Caco-2 (cell line): ENCODE measurements around the gene AMZ2. TPM values are rescaled to one million over a fixed set of nuclear protein-coding genes. Genes with fewer than 3 reads are reported as not detected.
"Not testable (repeated sequence)": the region's sequence is repeated elsewhere in the genome, so short reads cannot be mapped to it uniquely, and the experiment has no call there.

ENCODE experiments used
- BruUV-seq: library from RNA; stranded (reverse); fragments of 400-500 nt; replicated peaks from 2 replicates; lab custom pipeline; 2021; lab: Mats Ljungman, UMichigan
- CTCF ChIA-PET: fragments of 300-600 bp; sonication (Branson Sonifier 250); formaldehyde crosslinking; loops from one replicate; lab custom pipeline; 2022; ENCODE audit warnings: antibody characterized with exemption; lab: Charles Lee
- POLR2A ChIA-PET: fragments of 300-600 bp; sonication (Branson Sonifier 250); formaldehyde crosslinking; loops from one replicate; lab custom pipeline; 2022; ENCODE audit warnings: antibody characterized with exemption; lab: Charles Lee
- DNase-seq, 2 experiments: peaks; one replicate each; pipeline versions ENCODE4 v3.0.0 to v3.0.0-alpha.2; 2020 to 2022
- H3K27me3 ChIP-seq: replicated peaks from 2 replicates; pipeline ENCODE4 v1.6.0; 2011; ENCODE audit warnings: low read length; ENCODE audit not compliant: control insufficient read depth, insufficient read depth
- H3K36me3 ChIP-seq: 2 replicates; pipeline ENCODE4 v1.5.1; 2011; ENCODE audit warnings: low read length; ENCODE audit not compliant: control insufficient read depth, insufficient read depth
- H3K4me1 ChIP-seq: fragments of 250-450 bp; sonication (Bioruptor Pico); 2 replicates; pipeline ENCODE4 v1.5.1; 2020; ENCODE audit warnings: mild to moderate bottlenecking
- H3K4me3 ChIP-seq: 2 replicates; pipeline ENCODE4 v1.5.1; 2011; ENCODE audit warnings: low read depth, mild to moderate bottlenecking, control low read depth, low read length
- H3K9me3 ChIP-seq: fragments of 250-450 bp; sonication (Bioruptor Pico); 2 replicates; pipeline ENCODE4 v1.5.1; 2020; ENCODE audit warnings: mild to moderate bottlenecking, moderate library complexity
- H3K27ac Mint-ChIP-seq: one replicate; pipeline ENCODE4 v1.8.0; 2022; ENCODE audit warnings: mixed read lengths; ENCODE audit not compliant: unreplicated experiment
- H3K27me3 Mint-ChIP-seq: one replicate; pipeline ENCODE4 v1.8.0; 2022; ENCODE audit warnings: mixed read lengths; ENCODE audit not compliant: insufficient read depth, unreplicated experiment
- H3K36me3 Mint-ChIP-seq: one replicate; pipeline ENCODE4 v1.8.0; 2022; ENCODE audit warnings: mild to moderate bottlenecking, mixed read lengths; ENCODE audit not compliant: insufficient read depth, unreplicated experiment
- H3K4me1 Mint-ChIP-seq: one replicate; pipeline ENCODE4 v1.8.0; 2022; ENCODE audit warnings: low read depth, mixed read lengths; ENCODE audit not compliant: unreplicated experiment
- H3K4me3 Mint-ChIP-seq: one replicate; pipeline ENCODE4 v1.8.0; 2022; ENCODE audit warnings: mild to moderate bottlenecking, moderate library complexity, mixed read lengths; ENCODE audit not compliant: unreplicated experiment
- H3K9me3 Mint-ChIP-seq: one replicate; pipeline ENCODE4 v1.8.0; 2022; ENCODE audit warnings: mixed read lengths; ENCODE audit not compliant: unreplicated experiment
- CTCF ChIP-seq, 2 experiments: fragments of 200-600 bp in 1 of 2; IDR thresholded peaks; 1 replicate in 1 of 2; 2 replicates in 1 of 2; pipeline versions ENCODE4 v1.5.1 to v1.8.0; 2011 to 2022; ENCODE audit warnings: antibody characterized with exemption in 1 of 2, control low read depth in 1 of 2, inconsistent platforms in 1 of 2, low read depth in 1 of 2, low read length in 1 of 2, mild to moderate bottlenecking in 1 of 2, moderate library complexity in 1 of 2; ENCODE audit not compliant: insufficient read depth in 1 of 2, severe bottlenecking in 1 of 2, unreplicated experiment in 1 of 2
- intact Hi-C: fragments of 100-400 bp; cut with micrococcal nuclease; formaldehyde crosslinking; loops from one replicate; pipeline ENCODE4 v1.10.0; 2022; ENCODE audit not compliant: unreplicated experiment
- total RNA-seq: library from RNA; stranded (reverse); gene quantifications from 2 replicates; pipeline ENCODE4 v1.2.3, GENCODE V29; 2022

The AMZ2 gene
- total RNA-seq, 1 experiment from 2014 or later = 60.2 TPM

DNA sequence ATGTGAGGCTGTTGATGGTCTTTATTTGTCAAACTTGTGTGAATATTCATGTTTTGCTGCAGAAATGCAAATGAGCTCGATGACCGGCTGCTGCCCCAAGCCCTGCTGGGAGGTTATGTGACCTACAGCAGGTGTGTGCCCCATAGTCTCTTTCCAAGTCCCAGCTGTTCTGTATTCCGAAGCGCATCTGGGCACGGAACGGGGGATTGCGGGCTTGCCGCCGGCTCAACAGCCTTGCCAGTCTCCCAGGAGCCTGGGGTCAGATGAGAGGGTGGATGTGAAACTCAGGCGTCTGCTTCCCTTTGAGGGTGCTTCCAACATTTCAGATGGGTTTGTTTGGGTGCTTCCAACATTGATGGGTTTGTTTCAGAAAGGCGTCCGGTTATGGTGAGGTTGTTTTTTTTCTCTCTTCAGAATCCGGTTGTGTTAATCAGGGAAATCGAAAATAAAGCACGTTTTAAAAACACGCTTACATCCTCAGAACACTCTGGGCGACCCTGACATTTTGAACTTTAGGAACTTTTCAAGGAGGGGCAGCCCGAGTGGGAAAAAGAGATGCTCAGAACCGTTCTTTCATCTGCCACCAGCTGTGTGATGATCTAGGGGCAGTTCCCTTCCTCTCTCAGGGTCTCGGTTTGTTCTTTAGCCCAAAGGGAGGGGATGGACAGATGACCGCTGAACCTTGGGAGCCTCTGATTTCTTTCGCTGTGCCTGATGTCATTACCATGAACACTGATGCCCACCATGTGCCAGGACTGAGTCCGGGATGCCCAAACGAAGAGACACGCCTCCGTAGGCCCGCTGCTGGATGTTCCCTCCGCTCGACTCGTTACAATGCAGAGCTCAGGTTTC is 47.8 kb upstream of the AMZ2 start:
- Mint-ChIP-seq H3K4me3 (peak overlapping the region; percentile 62), H3K27me3 (peaks cover 26% of the 10 kb centered on the region), H3K9me3 (no peaks in the 10 kb centered on the region), H3K27ac (no peak overlapping the region), H3K4me1 (peaks cover 9% of the 10 kb centered on the region), H3K36me3 (no peaks in the 10 kb centered on the region)
- ChIA-PET POLR2A (no interaction called here), CTCF (interaction anchor here (0.6 to 2.1 kb wide), 11 partner anchors 17 to 262 kb away, joined by 3 to 14 read pairs (median 5); partner anchors contain the start of gene AMZ2)
- Histone ChIP-seq H3K9me3 (0 out of 2 replicates have a peak, but pooled peaks cover 3% of the 10 kb centered on the region), H3K27me3 (peaks cover 23% of the 10 kb centered on the region), H3K4me1 (peaks cover 36% of the 10 kb centered on the region), H3K4me3 (peak overlapping the region; percentile 27; the same call in 1 of the 2 replicates), H3K36me3 (no peaks in the 10 kb centered on the region)
- TF ChIP-seq CTCF (IDR thresholded peaks at IDR 0.05; ENCODE audit: insufficient read depth in 1 of 2, low read depth in 1 of 2, low read length in 1 of 2, severe bottlenecking in 1 of 2, unreplicated experiment in 1 of 2) = peak in 1 of 2 experiments; percentile 10
- DNase-seq = no peak
- BruUV-seq = no TSS peak
- intact Hi-C loops = loop anchor here (1.0 kb wide), 1 partner anchor 263 kb away; no protein-coding TSS in a partner anchor

DNA sequence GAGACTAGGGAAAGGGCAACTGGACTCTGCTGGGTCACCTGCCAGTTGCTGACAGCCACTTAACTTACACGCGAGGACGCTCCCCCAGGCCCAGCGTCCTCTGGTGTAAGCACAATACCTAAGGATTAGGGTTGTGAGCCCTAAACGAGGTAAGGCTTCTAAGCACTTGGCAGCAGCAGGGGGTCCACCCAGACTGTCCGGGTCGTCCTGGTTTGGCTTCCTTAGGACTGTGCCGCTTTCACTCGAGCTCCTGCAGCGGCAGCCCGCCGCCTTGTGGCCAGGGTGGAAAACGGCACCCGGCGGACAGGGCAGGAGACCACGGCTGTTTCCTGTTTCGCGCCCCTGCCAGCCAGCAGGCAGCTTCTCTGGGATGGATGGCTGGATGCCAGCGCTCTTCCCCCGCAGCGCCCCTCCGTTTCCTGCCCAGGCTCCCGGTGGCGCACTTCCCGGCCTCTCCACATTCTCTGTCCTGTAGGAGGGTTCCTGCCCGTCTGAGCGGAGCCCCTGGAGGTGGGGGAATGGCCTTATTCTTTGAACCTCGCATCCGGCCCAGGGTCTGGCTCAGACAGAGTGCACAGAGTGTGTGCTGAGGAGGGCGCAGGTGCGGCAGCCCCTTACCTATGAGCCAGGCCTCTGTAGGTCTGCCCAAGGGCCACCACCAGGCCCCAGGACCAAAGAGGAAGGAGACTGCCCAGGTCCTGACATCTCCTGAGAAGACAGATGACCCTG is 47.0 kb upstream of the AMZ2 start:
- no TSS peak for BruUV-seq
- TF ChIP-seq CTCF (IDR thresholded peaks at IDR 0.05; ENCODE audit: insufficient read depth in 1 of 2, low read depth in 1 of 2, low read length in 1 of 2, severe bottlenecking in 1 of 2, unreplicated experiment in 1 of 2) = peak; percentile 87 to 95
- Mint-ChIP-seq H3K36me3 (no peaks in the 10 kb centered on the region), H3K27me3 (peaks cover 18% of the 10 kb centered on the region), H3K9me3 (no peaks in the 10 kb centered on the region), H3K4me1 (peaks cover 9% of the 10 kb centered on the region), H3K27ac (no peak overlapping the region), H3K4me3 (peak overlapping the region; percentile 62)
- peak; percentile 74 to 88 for DNase-seq
- intact Hi-C loops = loop anchor here (1.0 kb wide), 2 partner anchors 29 to 262 kb away; no protein-coding TSS in a partner anchor
- ChIA-PET POLR2A (no interaction called here), CTCF (interaction anchor here (0.6 to 2.1 kb wide), 12 partner anchors 18 to 903 kb away, joined by 3 to 14 read pairs (median 4); partner anchors contain the start of gene AMZ2)
- H3K27me3 ChIP-seq = peaks cover 19% of the 10 kb centered on the region
- peak overlapping the region; percentile 27; the same call in 1 of the 2 replicates for H3K4me3 ChIP-seq
- H3K4me1 ChIP-seq = peaks cover 36% of the 10 kb centered on the region
- H3K9me3 ChIP-seq = 0 out of 2 replicates have a peak, but pooled peaks cover 3% of the 10 kb centered on the region
- no peaks in the 10 kb centered on the region for H3K36me3 ChIP-seq

GRCh38 chr17:68201418-68201771 is 46.4 kb upstream of the AMZ2 start:
- DNase-seq, POLR2A ChIA-PET, H3K4me1 Mint-ChIP-seq, H3K4me3 Mint-ChIP-seq, H3K27ac Mint-ChIP-seq, H3K9me3 ChIP-seq, H3K36me3 Mint-ChIP-seq, H3K4me3 ChIP-seq, H3K9me3 Mint-ChIP-seq, BruUV-seq, H3K36me3 ChIP-seq: not testable (repeated sequence)
- intact Hi-C loops = loop anchor here (1.0 kb wide), 1 partner anchor 29 kb away; no protein-coding TSS in a partner anchor
- CTCF ChIA-PET = interaction anchor here (0.6 to 2.1 kb wide), 8 partner anchors 20 to 902 kb away, joined by 3 to 14 read pairs (median 4); partner anchors contain the start of gene AMZ2
- Histone ChIP-seq H3K4me1 (peaks cover 36% of the 10 kb centered on the region), H3K27me3 (peaks cover 19% of the 10 kb centered on the region)
- H3K27me3 Mint-ChIP-seq = peaks cover 18% of the 10 kb centered on the region

- H3K36me3 ChIP-seq, BruUV-seq, intact Hi-C loops, H3K36me3 Mint-ChIP-seq, DNase-seq, H3K9me3 Mint-ChIP-seq, H3K4me3 Mint-ChIP-seq, H3K27ac Mint-ChIP-seq, H3K9me3 ChIP-seq, H3K4me3 ChIP-seq, H3K4me1 Mint-ChIP-seq, CTCF ChIA-PET, POLR2A ChIA-PET: not testable (repeated sequence)
- peaks cover 18% of the 10 kb centered on the region for H3K27me3 Mint-ChIP-seq
- H3K4me1 ChIP-seq = peaks cover 30% of the 10 kb centered on the region
- peaks cover 18% of the 10 kb centered on the region for H3K27me3 ChIP-seq
These were observed 45.5 kb upstream of the AMZ2 start for GRCh38 chr17:68202321-68202720.
